SK-N-MC (cell line): ENCODE measurements around the gene ST6GALNAC1.

Source experiments
- DNase-seq: peaks from one replicate; pipeline ENCODE4 v3.0.0-alpha.2; 2011; ENCODE audit warnings: low read depth, low spot score
- H3K27ac ChIP-seq: fragments of 200-600 bp; sonication (generic); 2 replicates; pipeline ENCODE4 v1.5.1; 2016; ENCODE audit warnings: mixed run types
- H3K36me3 ChIP-seq: fragments of 200-600 bp; sonication (generic); 2 replicates; pipeline ENCODE4 v1.6.1; 2017; ENCODE audit warnings: antibody characterized with exemption, low read length, mixed read lengths; ENCODE audit not compliant: insufficient read depth
- H3K4me3 ChIP-seq: fragments of 200-600 bp; sonication (generic); 2 replicates; pipeline ENCODE4 v1.5.1; 2016
- H3K9ac ChIP-seq: fragments of 200-600 bp; sonication (generic); 2 replicates; pipeline ENCODE4 v1.8.0; 2017; ENCODE audit warnings: mixed run types, mixed read lengths; ENCODE audit not compliant: insufficient read length
- H3K9me3 ChIP-seq: fragments of 200-600 bp; sonication (generic); 2 replicates; pipeline ENCODE4 v1.6.1; 2017; ENCODE audit warnings: low read depth, mild to moderate bottlenecking, antibody characterized with exemption, low read length, moderate library complexity, mixed read lengths
- EZH2 ChIP-seq: fragments of 200-600 bp; sonication (generic); IDR thresholded peaks from one replicate; pipeline ENCODE4 v1.6.1; 2017; ENCODE audit warnings: antibody characterized with exemption
- FOXP2 ChIP-seq: optimal IDR thresholded peaks from 2 replicates; pipeline ENCODE3; 2011; ENCODE audit warnings: mild to moderate bottlenecking, moderate library complexity; ENCODE audit not compliant: insufficient read depth; ENCODE audit errors: extremely low read length, control extremely low read depth
- POLR2AphosphoS5 ChIP-seq: IDR thresholded peaks from 2 replicates; pipeline ENCODE4 v1.6.1; 2012; ENCODE audit warnings: mild to moderate bottlenecking, low read depth, low read length, borderline replicate concordance

Gene ST6GALNAC1

GRCh38 chr17:76671123-76671911 lies 27.8 kb upstream of the ST6GALNAC1 start:
- Histone ChIP-seq H3K9me3 (no peaks in the 10 kb centered on the region), H3K36me3 (no peaks in the 10 kb centered on the region), H3K9ac (peak overlapping the region; percentile 98), H3K4me3 (peak overlapping the region; percentile 99), H3K27ac (no peak overlapping the region; the same call in 1 of the 2 replicates)
- peak; percentile 100 for DNase-seq
- no peak for TF ChIP-seq EZH2
- TF ChIP-seq POLR2AphosphoS5, result peak; percentile 58
- no peak for TF ChIP-seq FOXP2

- H3K36me3 ChIP-seq, result no peaks in the 10 kb centered on the region
- TF ChIP-seq EZH2, result no peak
- no peak for TF ChIP-seq FOXP2
- TF ChIP-seq POLR2AphosphoS5, result no peak
- DNase-seq, result no peak
- H3K9ac ChIP-seq, result no peak overlapping the region
- H3K9me3 ChIP-seq, result no peaks in the 10 kb centered on the region
- no peak overlapping the region; the same call in 1 of the 2 replicates for H3K27ac ChIP-seq
- H3K4me3 ChIP-seq, result peak overlapping the region; percentile 99
Observed at GRCh38 chr17:76670718-76671122, 27.2 kb upstream of the ST6GALNAC1 start.

- no peak for DNase-seq
- Histone ChIP-seq H3K27ac (no peak overlapping the region), H3K9ac (no peak overlapping the region)
Observed at GRCh38 chr17:76670020-76670717, 26.6 kb upstream of the ST6GALNAC1 start.

GRCh38 chr17:76667786-76668453 lies 24.4 kb upstream of the ST6GALNAC1 start:
- Histone ChIP-seq H3K27ac (no peak overlapping the region), H3K9ac (no peak overlapping the region), H3K36me3 (no peaks in the 10 kb centered on the region), H3K4me3 (no peak overlapping the region), H3K9me3 (no peaks in the 10 kb centered on the region)
- TF ChIP-seq EZH2, result no peak
- TF ChIP-seq POLR2AphosphoS5, result no peak
- TF ChIP-seq FOXP2, result no peak
- no peak for DNase-seq

More at GRCh38 chr17:76670020-76670717, 26.6 kb upstream of the ST6GALNAC1 start:
- no peak for TF ChIP-seq FOXP2
- TF ChIP-seq POLR2AphosphoS5, result no peak
- Histone ChIP-seq H3K4me3 (no peak overlapping the region), H3K36me3 (no peaks in the 10 kb centered on the region), H3K9me3 (no peaks in the 10 kb centered on the region)

GRCh38 chr17:76667491-76667755 lies 23.9 kb upstream of the ST6GALNAC1 start:
- no peak overlapping the region for H3K9ac ChIP-seq
- DNase-seq, result no peak

GRCh38 chr17:76660656-76661042 lies 17.1 kb upstream of the ST6GALNAC1 start:
- Histone ChIP-seq H3K36me3 (no peaks in the 10 kb centered on the region), H3K27ac (no peak overlapping the region), H3K9me3 (no peaks in the 10 kb centered on the region), H3K4me3 (no peak overlapping the region), H3K9ac (no peak overlapping the region)
- no peak for DNase-seq
- TF ChIP-seq FOXP2 (no peak), EZH2 (no peak), POLR2AphosphoS5 (no peak)

More at GRCh38 chr17:76667491-76667755, 23.9 kb upstream of the ST6GALNAC1 start:
- no peak overlapping the region for H3K27ac ChIP-seq
- no peak overlapping the region for H3K4me3 ChIP-seq
- TF ChIP-seq EZH2, result no peak
- TF ChIP-seq POLR2AphosphoS5, result no peak
- TF ChIP-seq FOXP2, result no peak
- no peaks in the 10 kb centered on the region for H3K36me3 ChIP-seq
- no peaks in the 10 kb centered on the region for H3K9me3 ChIP-seq

GRCh38 chr17:76659928-76660655 lies 16.5 kb upstream of the ST6GALNAC1 start:
- Histone ChIP-seq H3K9ac (no peak overlapping the region), H3K9me3 (no peaks in the 10 kb centered on the region), H3K27ac (no peak overlapping the region), H3K4me3 (no peak overlapping the region), H3K36me3 (no peaks in the 10 kb centered on the region)
- no peak for DNase-seq
- TF ChIP-seq FOXP2, result no peak
- no peak for TF ChIP-seq EZH2
- TF ChIP-seq POLR2AphosphoS5, result no peak
